Caco-2 (cell line): ENCODE data around the gene INPP5D. TPM values are rescaled to one million over a fixed set of nuclear protein-coding genes. Genes with fewer than 3 reads are reported as not detected.

Experiments used
- BruUV-seq: library from RNA; stranded (reverse); fragments of 400-500 nt; replicated peaks from 2 replicates; lab custom pipeline; 2021; lab: Mats Ljungman, UMichigan
- CTCF ChIA-PET: fragments of 300-600 bp; sonication (Branson Sonifier 250); formaldehyde crosslinking; loops from one replicate; lab custom pipeline; 2022; ENCODE audit warnings: antibody characterized with exemption; lab: Charles Lee
- POLR2A ChIA-PET: fragments of 300-600 bp; sonication (Branson Sonifier 250); formaldehyde crosslinking; loops from one replicate; lab custom pipeline; 2022; ENCODE audit warnings: antibody characterized with exemption; lab: Charles Lee
- DNase-seq, 2 experiments: peaks; one replicate each; pipeline versions ENCODE4 v3.0.0 to v3.0.0-alpha.2; 2020 to 2022
- H3K27me3 ChIP-seq: replicated peaks from 2 replicates; pipeline ENCODE4 v1.6.0; 2011; ENCODE audit warnings: low read length; ENCODE audit not compliant: control insufficient read depth, insufficient read depth
- H3K36me3 ChIP-seq: 2 replicates; pipeline ENCODE4 v1.5.1; 2011; ENCODE audit warnings: low read length; ENCODE audit not compliant: control insufficient read depth, insufficient read depth
- H3K4me1 ChIP-seq: fragments of 250-450 bp; sonication (Bioruptor Pico); 2 replicates; pipeline ENCODE4 v1.5.1; 2020; ENCODE audit warnings: mild to moderate bottlenecking
- H3K4me3 ChIP-seq: 2 replicates; pipeline ENCODE4 v1.5.1; 2011; ENCODE audit warnings: low read depth, mild to moderate bottlenecking, control low read depth, low read length
- H3K9me3 ChIP-seq: fragments of 250-450 bp; sonication (Bioruptor Pico); 2 replicates; pipeline ENCODE4 v1.5.1; 2020; ENCODE audit warnings: mild to moderate bottlenecking, moderate library complexity
- H3K27ac Mint-ChIP-seq: one replicate; pipeline ENCODE4 v1.8.0; 2022; ENCODE audit warnings: mixed read lengths; ENCODE audit not compliant: unreplicated experiment
- H3K27me3 Mint-ChIP-seq: one replicate; pipeline ENCODE4 v1.8.0; 2022; ENCODE audit warnings: mixed read lengths; ENCODE audit not compliant: insufficient read depth, unreplicated experiment
- H3K36me3 Mint-ChIP-seq: one replicate; pipeline ENCODE4 v1.8.0; 2022; ENCODE audit warnings: mild to moderate bottlenecking, mixed read lengths; ENCODE audit not compliant: insufficient read depth, unreplicated experiment
- H3K4me1 Mint-ChIP-seq: one replicate; pipeline ENCODE4 v1.8.0; 2022; ENCODE audit warnings: low read depth, mixed read lengths; ENCODE audit not compliant: unreplicated experiment
- H3K4me3 Mint-ChIP-seq: one replicate; pipeline ENCODE4 v1.8.0; 2022; ENCODE audit warnings: mild to moderate bottlenecking, moderate library complexity, mixed read lengths; ENCODE audit not compliant: unreplicated experiment
- H3K9me3 Mint-ChIP-seq: one replicate; pipeline ENCODE4 v1.8.0; 2022; ENCODE audit warnings: mixed read lengths; ENCODE audit not compliant: unreplicated experiment
- CTCF ChIP-seq, 2 experiments: fragments of 200-600 bp in 1 of 2; IDR thresholded peaks; 1 replicate in 1 of 2; 2 replicates in 1 of 2; pipeline versions ENCODE4 v1.5.1 to v1.8.0; 2011 to 2022; ENCODE audit warnings: antibody characterized with exemption in 1 of 2, control low read depth in 1 of 2, inconsistent platforms in 1 of 2, low read depth in 1 of 2, low read length in 1 of 2, mild to moderate bottlenecking in 1 of 2, moderate library complexity in 1 of 2; ENCODE audit not compliant: insufficient read depth in 1 of 2, severe bottlenecking in 1 of 2, unreplicated experiment in 1 of 2
- intact Hi-C: fragments of 100-400 bp; cut with micrococcal nuclease; formaldehyde crosslinking; loops from one replicate; pipeline ENCODE4 v1.10.0; 2022; ENCODE audit not compliant: unreplicated experiment
- total RNA-seq: library from RNA; stranded (reverse); gene quantifications from 2 replicates; pipeline ENCODE4 v1.2.3, GENCODE V29; 2022

INPP5D gene
- total RNA-seq, 1 experiment from 2014 or later = not detected

- no peaks in the 10 kb centered on the region for H3K27me3 Mint-ChIP-seq
Observed at GRCh38 chr2:233117811-233118647, 57.9 kb downstream of the INPP5D start.

GRCh38 chr2:233118648-233119000, 58.5 kb downstream of the INPP5D start:
- H3K9me3 Mint-ChIP-seq = no peaks in the 10 kb centered on the region
- no peaks in the 10 kb centered on the region for H3K27me3 ChIP-seq
- H3K4me3 ChIP-seq = no peak overlapping the region
- H3K4me3 Mint-ChIP-seq = no peak overlapping the region
- ChIA-PET CTCF (no interaction called here), POLR2A (no interaction called here)
- H3K27ac Mint-ChIP-seq = no peak overlapping the region
- no peaks in the 10 kb centered on the region for H3K36me3 Mint-ChIP-seq
- TF ChIP-seq CTCF (IDR thresholded peaks at IDR 0.05; ENCODE audit: insufficient read depth in 1 of 2, low read depth in 1 of 2, low read length in 1 of 2, severe bottlenecking in 1 of 2, unreplicated experiment in 1 of 2) = no peak
- DNase-seq = no peak
- no peaks in the 10 kb centered on the region for H3K4me1 ChIP-seq
- no peaks in the 10 kb centered on the region for H3K9me3 ChIP-seq
- H3K36me3 ChIP-seq = no peaks in the 10 kb centered on the region
- no TSS peak for BruUV-seq
- intact Hi-C loops = no loop called here
- no peaks in the 10 kb centered on the region for H3K4me1 Mint-ChIP-seq
- H3K27me3 Mint-ChIP-seq = no peaks in the 10 kb centered on the region

More at GRCh38 chr2:233117811-233118647, 57.9 kb downstream of the INPP5D start:
- Mint-ChIP-seq H3K4me1 (no peaks in the 10 kb centered on the region), H3K27ac (no peak overlapping the region), H3K36me3 (no peaks in the 10 kb centered on the region), H3K9me3 (no peaks in the 10 kb centered on the region), H3K4me3 (no peak overlapping the region)
- Histone ChIP-seq H3K4me1 (no peaks in the 10 kb centered on the region), H3K4me3 (no peak overlapping the region), H3K27me3 (no peaks in the 10 kb centered on the region), H3K9me3 (no peaks in the 10 kb centered on the region), H3K36me3 (no peaks in the 10 kb centered on the region)
- ChIA-PET CTCF (no interaction called here), POLR2A (no interaction called here)
- no TSS peak for BruUV-seq
- intact Hi-C loops = no loop called here
- no peak for TF ChIP-seq CTCF (IDR thresholded peaks at IDR 0.05; ENCODE audit: insufficient read depth in 1 of 2, low read depth in 1 of 2, low read length in 1 of 2, severe bottlenecking in 1 of 2, unreplicated experiment in 1 of 2)
- DNase-seq = no peak

GRCh38 chr2:233119123-233119522, 59.0 kb downstream of the INPP5D start:
- Histone ChIP-seq H3K9me3 (no peaks in the 10 kb centered on the region), H3K4me3 (no peak overlapping the region), H3K4me1 (no peaks in the 10 kb centered on the region), H3K36me3 (no peaks in the 10 kb centered on the region), H3K27me3 (no peaks in the 10 kb centered on the region)
- no TSS peak for BruUV-seq
- TF ChIP-seq CTCF (IDR thresholded peaks at IDR 0.05; ENCODE audit: insufficient read depth in 1 of 2, low read depth in 1 of 2, low read length in 1 of 2, severe bottlenecking in 1 of 2, unreplicated experiment in 1 of 2) = no peak
- no peaks in the 10 kb centered on the region for H3K9me3 Mint-ChIP-seq
- no peaks in the 10 kb centered on the region for H3K27me3 Mint-ChIP-seq
- CTCF ChIA-PET = no interaction called here
- no peak overlapping the region for H3K27ac Mint-ChIP-seq
- POLR2A ChIA-PET = no interaction called here
- no peak overlapping the region for H3K4me3 Mint-ChIP-seq
- DNase-seq = no peak
- intact Hi-C loops = no loop called here
- H3K36me3 Mint-ChIP-seq = no peaks in the 10 kb centered on the region
- H3K4me1 Mint-ChIP-seq = no peaks in the 10 kb centered on the region
